SU-DHL-6 (cell line): ENCODE measurements around the gene EFNA5.

Experiments used
- EZH2phosphoT487 ChIP-seq: fragments of 200-600 bp; sonication (generic), shearing (Covaris generic); conservative IDR thresholded peaks from 2 replicates; pipeline ENCODE4 v1.6.1; 2018; ENCODE audit warnings: mild to moderate bottlenecking, antibody characterized with exemption, low read length, moderate library complexity, mixed read lengths
- TF ChIP-seq, protein P1 (sequence below): fragments of 200-600 bp; sonication (generic); IDR thresholded peaks from one replicate; pipeline ENCODE4 v1.5.1; 2017; ENCODE audit warnings: antibody characterized with exemption, mild to moderate bottlenecking, low read length, moderate library complexity; ENCODE audit not compliant: insufficient read depth, poor library complexity, severe bottlenecking

DNA sequence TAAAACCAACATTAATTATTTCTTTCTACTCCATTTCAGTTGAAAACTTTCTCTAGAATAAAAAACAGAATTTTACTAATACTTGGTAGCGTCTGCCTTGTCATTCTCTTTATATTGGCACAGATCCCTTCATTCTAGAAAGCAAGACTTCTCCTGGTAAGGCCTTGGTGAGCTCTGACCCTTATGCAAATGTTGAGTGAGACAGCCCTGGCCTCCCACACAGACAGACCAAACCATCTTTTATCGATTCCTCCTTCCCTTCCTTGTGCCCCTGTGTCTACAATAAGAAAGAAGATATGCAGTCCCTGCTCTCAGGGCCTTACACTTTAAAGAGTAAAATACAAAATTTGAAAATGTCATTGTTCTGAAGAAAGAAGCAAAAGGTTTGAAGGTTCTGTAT, 262.2 kb downstream of the EFNA5 start:
- TF ChIP-seq, protein P1, sequence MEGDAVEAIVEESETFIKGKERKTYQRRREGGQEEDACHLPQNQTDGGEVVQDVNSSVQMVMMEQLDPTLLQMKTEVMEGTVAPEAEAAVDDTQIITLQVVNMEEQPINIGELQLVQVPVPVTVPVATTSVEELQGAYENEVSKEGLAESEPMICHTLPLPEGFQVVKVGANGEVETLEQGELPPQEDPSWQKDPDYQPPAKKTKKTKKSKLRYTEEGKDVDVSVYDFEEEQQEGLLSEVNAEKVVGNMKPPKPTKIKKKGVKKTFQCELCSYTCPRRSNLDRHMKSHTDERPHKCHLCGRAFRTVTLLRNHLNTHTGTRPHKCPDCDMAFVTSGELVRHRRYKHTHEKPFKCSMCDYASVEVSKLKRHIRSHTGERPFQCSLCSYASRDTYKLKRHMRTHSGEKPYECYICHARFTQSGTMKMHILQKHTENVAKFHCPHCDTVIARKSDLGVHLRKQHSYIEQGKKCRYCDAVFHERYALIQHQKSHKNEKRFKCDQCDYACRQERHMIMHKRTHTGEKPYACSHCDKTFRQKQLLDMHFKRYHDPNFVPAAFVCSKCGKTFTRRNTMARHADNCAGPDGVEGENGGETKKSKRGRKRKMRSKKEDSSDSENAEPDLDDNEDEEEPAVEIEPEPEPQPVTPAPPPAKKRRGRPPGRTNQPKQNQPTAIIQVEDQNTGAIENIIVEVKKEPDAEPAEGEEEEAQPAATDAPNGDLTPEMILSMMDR: no peak
- no peak for TF ChIP-seq EZH2phosphoT487
